Progenitor cell of endocrine pancreas (in vitro differentiated cells): ENCODE results near the gene COL1A2. TPM values are rescaled to one million over a fixed set of nuclear protein-coding genes. Genes with fewer than 3 reads are reported as not detected.

Experiments
- DNase-seq: peaks from one replicate; pipeline ENCODE4 v3.0.0; 2021; ENCODE audit warnings: low spot score; ENCODE audit not compliant: unreplicated experiment
- H3K27ac Mint-ChIP-seq: 2 replicates; pipeline ENCODE4 v1.8.0; 2021; ENCODE audit warnings: mild to moderate bottlenecking, moderate library complexity, mixed read lengths
- H3K27me3 Mint-ChIP-seq: 2 replicates; pipeline ENCODE4 v1.8.0; 2021; ENCODE audit warnings: mixed read lengths
- H3K36me3 Mint-ChIP-seq: 2 replicates; pipeline ENCODE4 v1.8.0; 2022; ENCODE audit warnings: mixed read lengths; ENCODE audit not compliant: insufficient read depth
- H3K4me1 Mint-ChIP-seq: 2 replicates; pipeline ENCODE4 v1.8.0; 2021; ENCODE audit warnings: low read depth, mixed read lengths
- H3K4me3 Mint-ChIP-seq: 2 replicates; pipeline ENCODE4 v1.8.0; 2021; ENCODE audit warnings: low read depth, mild to moderate bottlenecking, moderate library complexity, mixed read lengths
- H3K9me3 Mint-ChIP-seq: 2 replicates; pipeline ENCODE4 v1.8.0; 2021; ENCODE audit warnings: low read depth, mixed read lengths
- total RNA-seq: library from RNA; stranded (reverse); gene quantifications from 2 replicates; pipeline ENCODE4 v1.2.1, GENCODE V29; 2021
- TF ChIP-seq, protein P1 (sequence below): fragments of 200-600 bp; sonication (generic); IDR thresholded peaks from one replicate; pipeline ENCODE4 v1.5.0; 2021; ENCODE audit warnings: antibody characterized with exemption, mild to moderate bottlenecking; ENCODE audit not compliant: unreplicated experiment

The COL1A2 gene
- total RNA-seq, 1 donor from 2014 or later, result 14.8 TPM

DNA sequence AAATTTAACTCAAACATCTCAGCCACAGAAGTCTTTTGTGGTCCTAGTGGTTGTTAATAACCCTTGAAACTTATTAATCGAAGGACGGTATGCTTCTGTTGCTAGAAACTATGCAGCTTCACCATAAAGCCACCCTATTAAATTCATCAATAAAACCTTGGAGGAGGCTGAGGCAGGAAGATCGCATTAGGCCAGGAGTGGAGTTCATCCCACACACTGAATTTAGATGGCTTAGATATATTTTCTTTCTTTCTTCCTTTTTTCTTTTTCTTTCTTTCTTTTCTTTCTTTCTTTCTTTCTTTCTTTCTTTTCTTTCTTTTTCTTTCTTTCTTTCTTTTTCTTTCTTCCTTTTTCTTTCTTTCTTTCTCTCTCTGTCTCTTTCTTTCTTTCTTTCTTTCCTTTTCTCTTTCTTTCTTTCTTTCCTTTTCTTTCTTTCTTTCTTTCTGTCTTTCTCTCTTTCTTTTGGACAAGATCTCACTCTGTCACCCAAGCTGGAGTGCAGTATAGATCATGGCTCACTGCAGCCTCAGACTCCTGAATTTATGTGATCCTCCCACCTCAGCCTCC is 84.0 kb downstream of the COL1A2 start:
- TF ChIP-seq, protein P1, sequence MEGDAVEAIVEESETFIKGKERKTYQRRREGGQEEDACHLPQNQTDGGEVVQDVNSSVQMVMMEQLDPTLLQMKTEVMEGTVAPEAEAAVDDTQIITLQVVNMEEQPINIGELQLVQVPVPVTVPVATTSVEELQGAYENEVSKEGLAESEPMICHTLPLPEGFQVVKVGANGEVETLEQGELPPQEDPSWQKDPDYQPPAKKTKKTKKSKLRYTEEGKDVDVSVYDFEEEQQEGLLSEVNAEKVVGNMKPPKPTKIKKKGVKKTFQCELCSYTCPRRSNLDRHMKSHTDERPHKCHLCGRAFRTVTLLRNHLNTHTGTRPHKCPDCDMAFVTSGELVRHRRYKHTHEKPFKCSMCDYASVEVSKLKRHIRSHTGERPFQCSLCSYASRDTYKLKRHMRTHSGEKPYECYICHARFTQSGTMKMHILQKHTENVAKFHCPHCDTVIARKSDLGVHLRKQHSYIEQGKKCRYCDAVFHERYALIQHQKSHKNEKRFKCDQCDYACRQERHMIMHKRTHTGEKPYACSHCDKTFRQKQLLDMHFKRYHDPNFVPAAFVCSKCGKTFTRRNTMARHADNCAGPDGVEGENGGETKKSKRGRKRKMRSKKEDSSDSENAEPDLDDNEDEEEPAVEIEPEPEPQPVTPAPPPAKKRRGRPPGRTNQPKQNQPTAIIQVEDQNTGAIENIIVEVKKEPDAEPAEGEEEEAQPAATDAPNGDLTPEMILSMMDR, result no peak

More for the DNA sequence above, 84.0 kb downstream of the COL1A2 start:
- Mint-ChIP-seq H3K36me3 (no peaks in the 10 kb centered on the region), H3K27ac (no peak overlapping the region), H3K9me3 (no peaks in the 10 kb centered on the region), H3K4me3 (no peak overlapping the region), H3K27me3 (peaks cover 3% of the 10 kb centered on the region), H3K4me1 (peaks cover 4% of the 10 kb centered on the region)
- DNase-seq, result no peak

Other genes with a start within 250 kb of the COL1A2 start
- gene CASD1, start 114.9 kb downstream of the COL1A2 start, total RNA-seq, result 46.5 and 51.7 TPM in 2 replicates